Putamen (tissue), 1 donor: ENCODE results near the gene TP73.

ENCODE experiments used
- DNase-seq: peaks from one replicate; pipeline ENCODE4 v3.0.0-alpha.2; 2016; ENCODE audit warnings: low spot score

The TP73 gene

DNA sequence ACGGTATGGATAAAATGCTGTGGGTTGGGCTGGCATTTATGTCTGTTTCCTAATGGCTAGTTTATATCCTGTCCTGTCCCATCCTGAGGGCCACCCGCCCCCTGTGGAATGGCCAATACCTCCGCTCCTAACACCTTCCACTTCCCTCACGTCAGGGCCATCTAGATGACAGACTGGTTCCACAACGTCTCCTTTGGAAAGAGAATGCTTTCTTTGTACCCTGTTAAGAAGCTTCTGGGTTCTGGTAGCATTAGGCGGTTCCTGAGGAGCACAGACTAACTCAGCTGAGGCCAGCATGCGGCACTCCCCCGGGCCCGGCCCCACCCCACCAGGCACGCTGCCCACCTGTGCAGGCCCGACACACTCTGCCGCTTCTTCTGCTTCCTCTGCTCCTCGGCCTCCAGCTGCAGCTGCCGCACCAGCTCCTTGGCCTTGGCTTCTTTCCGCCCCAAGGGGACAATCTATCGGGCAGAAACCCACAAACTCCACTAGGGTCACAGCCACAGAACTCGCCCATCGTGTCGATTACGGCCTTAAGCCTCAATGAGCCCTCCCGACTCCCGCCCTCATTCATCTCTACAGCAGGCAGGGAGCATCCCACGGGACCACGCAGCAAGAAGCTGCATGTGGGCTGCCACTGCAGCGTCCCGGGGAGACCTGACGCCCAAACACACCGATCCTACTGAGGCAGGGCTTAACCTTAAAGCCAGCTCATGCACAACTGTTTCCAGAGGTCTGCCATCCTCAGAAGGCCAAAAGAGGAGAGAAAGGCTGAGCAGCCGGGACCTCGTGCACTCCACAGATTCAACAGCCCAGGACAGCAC, 131.5 kb downstream of the TP73 start:
- DNase-seq = no peak

DNA sequence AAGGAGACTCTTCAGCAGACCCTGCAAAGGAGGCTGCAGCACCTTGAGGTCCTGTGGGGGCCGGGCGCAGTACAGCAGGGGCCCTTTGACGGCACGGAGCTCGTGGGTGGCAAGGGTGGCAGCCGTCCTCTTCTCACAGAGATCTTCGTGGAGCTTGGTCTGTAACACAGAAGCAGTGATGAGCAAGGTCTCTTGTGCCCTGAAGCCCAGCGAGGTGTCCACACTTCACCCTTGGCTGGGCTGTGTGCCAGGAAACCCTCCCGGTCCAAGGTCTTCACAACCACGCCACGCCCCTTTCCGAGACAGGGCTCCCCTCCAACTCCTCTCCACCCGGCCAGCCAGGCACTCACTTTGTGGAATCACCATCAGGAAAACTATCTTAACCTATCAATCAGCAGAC, 132.7 kb downstream of the TP73 start:
- no peak for DNase-seq

DNA sequence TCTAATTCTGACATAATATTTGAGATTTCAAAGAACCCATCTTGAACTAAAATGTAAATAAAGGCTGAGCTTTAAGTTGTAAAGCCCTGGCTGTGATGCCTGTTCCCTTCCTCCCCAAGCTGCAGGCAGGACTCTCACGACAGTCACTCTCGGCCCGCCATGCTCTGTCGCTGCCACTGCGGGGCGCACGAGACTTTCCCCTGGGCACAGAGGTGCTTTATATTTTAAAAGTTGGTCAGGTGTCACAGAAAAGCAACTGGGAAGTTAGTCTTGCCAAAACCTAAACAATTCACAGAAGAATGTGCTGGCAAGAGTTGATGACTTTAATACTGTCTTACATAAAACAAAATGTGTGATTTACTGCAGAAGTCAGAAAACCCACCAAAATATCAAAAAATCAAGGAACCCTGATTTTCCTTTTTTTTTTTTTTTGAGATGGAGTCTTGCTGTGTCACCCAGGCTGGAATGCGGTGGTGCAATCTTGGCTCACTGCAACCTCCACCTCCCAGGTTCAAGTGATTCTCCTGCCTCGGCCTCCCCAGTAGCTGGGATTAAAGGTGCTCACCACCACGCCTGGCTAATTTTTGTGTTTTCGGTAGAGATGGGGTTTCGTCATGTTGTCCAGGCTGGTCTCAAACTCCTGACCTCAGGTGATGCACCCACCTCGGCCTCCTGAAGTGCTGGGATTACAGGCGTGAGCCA, 133.3 kb downstream of the TP73 start:
- no peak for DNase-seq
